COLO829 (cell line): ENCODE measurements around the gene CMIP.

ENCODE experiments used
- DNase-seq: peaks from one replicate; pipeline ENCODE4 v3.0.0; 2012; ENCODE audit warnings: low spot score

CMIP gene

DNA sequence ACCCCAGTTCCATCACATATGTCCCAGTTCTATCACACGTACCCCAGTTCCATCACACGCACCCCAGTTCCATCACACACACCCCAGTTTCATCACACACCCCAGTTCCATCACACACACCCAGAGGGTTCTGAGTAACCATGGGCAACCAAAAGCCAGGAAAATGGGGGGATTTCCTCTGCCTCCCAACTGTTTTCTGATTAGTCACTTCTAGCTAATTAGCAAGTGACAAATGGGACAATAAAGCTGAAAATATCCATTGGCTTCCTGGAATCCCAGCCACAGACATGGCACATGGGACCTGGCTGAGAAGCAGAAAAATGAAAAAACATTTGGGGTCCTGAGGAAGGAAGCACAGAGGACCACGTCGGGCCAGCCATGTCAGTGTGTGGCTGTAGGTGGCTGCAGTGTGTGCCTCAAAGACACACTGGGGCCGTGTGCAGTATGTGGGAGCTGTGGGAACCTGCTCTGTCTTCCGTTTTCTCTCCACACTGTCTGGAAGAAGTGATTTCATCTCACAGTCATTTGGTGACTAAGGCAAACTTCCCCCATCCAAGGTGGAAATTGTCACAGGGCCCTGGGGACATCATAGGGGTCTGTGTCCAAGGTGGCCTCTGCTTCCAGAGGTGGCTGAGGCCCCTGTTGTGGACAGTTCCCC is 106.7 kb downstream of the CMIP start:
- DNase-seq: no peak

DNA sequence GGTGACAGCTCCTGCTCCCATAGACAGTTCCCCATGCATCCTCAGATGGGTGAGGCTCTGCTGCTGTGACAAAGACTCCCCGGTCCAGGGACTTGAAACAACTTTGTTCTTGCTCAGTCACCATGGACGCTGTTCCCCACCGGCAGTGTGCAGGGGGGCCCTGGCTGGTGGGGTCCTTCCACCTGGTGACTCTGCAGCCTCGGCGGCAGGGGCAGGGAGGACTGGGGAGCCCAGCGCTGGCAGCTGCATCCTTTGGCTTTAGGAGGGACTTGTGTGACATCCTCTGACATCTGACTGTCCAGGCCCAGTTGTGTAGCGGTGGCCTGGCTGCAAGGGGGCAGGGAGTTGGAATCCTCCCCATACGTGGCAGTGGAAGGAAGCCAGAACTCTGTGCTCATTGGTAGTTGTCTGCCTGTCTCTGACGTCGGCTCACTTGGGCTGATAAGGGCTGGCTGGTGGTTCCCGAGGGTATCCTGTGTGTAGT is 107.3 kb downstream of the CMIP start:
- no peak for DNase-seq

DNA sequence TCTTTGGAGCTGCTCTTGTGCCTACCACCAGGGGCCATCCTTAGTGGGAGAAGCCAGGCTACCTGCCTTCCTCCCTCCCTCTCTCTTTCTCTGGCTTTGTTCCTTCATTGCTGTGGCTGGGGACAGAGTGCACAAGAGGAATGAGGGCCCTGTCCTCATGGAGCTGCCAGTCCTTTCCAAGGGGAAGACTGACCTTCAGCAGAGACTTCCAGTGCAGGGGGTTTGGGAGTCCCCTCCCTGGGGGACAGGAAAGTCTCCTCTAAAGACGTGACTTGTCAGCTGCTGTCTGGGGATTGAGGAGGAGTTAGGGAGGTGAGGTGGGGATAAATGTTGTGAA is 108.1 kb downstream of the CMIP start:
- DNase-seq: no peak

DNA sequence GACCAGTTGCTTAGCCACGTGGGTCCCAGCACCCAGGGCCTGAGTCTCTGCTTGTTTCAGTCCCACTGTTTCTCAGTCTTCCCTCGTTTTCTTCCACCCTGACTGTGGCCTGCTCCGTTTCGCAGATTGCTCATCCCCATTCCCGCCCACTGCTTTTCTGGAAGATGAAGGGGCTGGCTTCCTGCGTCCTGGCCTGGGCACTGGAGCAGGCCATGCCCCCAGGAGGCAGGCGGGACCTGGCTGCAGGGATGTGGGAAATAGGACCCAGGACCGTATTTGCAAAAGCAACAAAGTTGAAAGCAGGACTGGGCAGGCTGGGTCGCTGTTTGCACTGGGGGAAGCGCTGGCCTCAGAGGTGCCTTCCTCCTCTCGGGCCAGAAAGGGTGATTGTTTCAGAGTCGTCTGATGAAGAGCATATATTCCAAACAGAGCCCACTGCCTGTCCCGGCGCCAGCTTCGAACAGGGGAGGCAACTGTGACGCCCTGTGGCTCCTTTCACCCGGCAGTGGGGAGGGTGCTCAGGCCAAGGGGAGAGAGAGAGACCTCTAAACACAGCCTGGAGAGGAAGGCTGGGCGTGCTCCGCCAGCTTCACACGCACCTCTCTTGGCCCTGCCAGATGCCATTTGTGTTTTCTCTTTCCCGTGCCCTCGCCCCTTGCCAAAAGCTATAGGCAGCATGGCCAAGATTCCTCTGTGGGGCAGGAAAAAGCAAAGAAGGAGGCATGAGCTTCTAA is 108.6 kb downstream of the CMIP start:
- DNase-seq: no peak

DNA sequence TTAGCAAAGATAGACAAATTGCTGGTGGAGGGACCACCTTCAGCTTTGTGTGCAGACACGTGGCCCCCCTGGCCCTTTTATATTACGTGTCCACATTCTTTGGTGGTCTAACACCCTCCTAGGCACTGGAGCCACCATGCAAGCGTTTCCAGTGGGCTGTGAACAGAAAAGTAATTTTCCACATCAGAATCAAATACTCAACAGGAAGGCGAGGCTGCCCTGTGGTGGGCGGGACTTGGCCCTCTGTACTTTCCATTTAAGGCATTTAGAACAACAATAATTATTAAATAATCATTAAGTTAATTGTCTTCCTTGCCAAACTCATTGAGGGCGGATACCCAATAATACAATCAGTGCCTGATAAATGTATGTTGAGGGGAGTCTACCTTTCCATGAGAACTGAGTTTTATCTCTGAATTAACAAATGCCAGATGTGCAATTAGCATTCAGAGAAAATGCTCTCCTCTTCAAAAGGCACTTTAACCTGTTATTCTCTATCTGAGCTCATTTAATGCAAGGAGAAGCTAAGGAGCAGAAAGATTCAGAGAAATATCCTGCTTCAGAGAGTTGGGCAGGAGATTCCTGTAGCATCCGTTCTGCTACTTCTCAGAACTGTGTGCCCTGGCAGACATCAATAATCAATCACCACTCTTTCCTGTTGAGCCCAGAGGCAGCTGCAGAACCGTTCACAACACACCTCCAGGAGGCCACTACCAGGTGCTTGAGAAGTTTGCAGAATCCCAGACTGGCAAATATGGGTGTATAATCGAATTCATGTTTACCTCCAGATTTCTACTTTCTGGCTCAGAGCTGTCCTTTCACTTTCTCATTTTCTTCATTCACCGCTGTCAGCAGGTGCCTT is 109.4 kb downstream of the CMIP start:
- DNase-seq: no peak

DNA sequence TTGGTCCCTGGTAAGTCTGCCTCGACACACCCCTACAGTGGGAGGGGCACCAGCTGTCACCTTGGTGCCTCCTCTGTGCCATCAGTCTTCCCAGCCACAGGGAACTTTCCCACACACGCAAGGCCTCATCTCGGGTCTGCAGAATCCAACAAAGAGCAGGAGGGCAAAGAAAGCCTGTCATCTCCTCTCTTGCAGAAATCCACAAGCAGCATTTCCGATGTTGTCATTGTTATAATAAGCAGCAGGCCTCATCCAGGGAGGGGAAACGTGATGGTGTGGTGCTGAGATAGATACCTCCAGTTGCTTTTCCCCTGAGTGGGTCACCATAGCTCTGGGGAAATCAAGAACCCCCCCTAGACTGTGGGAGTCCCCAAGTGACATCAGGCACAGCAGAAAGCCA is 110.4 kb downstream of the CMIP start:
- DNase-seq: no peak

DNA sequence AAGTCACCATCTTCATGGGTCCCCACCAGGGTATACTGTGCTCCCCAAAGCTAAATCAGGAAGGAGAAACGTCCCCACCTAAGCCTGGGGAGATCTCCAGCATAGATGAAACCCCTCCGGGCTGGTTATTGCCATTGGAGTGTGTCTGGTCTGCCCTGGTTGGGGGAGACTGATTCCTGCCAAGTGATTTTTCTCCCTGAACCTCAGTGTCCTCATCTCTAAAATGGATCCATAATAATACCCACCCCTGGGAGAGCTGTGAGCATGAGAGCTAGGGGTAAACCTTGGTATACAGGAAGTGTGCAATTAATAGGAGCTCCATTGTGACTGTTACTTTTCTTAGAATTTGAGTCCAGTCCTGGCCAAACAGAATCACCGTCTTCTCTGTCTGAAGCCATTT is 111.1 kb downstream of the CMIP start:
- no peak for DNase-seq

DNA sequence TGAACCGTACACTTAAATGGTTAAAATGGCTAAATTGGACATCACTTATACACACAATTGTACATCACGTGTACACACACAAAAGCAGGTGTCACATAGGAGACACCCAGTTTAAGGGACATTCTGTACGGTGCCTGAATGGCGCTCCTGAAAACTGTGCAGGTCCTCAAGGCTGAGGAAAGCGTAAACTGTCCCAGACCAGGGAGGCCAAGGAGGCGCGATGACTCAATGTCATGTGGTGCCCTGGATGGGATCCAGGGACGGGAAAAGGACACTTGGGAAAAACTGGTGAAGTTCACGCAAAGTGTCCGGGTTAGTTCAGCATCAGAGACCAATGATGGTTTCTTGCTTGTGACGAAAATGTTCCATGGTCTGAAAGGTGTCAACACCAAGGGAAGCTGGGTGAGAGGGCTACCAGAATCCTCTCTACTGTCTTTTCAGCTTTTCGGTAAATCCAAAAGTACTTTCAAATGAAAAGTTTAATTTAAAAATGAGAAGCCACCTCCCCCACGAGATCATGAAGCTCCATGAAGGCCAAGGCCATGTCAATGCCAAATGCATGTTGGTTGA is 112.2 kb downstream of the CMIP start:
- no peak for DNase-seq

DNA sequence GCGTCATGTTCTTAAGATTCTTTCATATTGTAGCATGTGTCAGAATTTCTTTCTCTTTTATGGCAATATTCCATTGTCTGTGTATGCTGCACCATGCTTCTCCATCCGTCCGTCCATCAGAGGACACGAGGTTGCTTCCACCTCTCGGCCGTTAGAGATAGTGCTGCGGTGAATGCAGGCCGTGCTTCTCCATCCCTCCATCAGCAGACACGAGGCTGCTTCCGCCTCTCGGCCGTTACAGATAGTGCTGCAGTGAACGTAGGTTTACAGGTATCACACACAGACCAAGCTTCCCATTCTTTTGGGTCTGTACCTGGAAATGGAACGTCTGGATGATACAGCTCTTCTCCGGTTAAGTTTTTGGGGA is 113.5 kb downstream of the CMIP start:
- no peak for DNase-seq

DNA sequence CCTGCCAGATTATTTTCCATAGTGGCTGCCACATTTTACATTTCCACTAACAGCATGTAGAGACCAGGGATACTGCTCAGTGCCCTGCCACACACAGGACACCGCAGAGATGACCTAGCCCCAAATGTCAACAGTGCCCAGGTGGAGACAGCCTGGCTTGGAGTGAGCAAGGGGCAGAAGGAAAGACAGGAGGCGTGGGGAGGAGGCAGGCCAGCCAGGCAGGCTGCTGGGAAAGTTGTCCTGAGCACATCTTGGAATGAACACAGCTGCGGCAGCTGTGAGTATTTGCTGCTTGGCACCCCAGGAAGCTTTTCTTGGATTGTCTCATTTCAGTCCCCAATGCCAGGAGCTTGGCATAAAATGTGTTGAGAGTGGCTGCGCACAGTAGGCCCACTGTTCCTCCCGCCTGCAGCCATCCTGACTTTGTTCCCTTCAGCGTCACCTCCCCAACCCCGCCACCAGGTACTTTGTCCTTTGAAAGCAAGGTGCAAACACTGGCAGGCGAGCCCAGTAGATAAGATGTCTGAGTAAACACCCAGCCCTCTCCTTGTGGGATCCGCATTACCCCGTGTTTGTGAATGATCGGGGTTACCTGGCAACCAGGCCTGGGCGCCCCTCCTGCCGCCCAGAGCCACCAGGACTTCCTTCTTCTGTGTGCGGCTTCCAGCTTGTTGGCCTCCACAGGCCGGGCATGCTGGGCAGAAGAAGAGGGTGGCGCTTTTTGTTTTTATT is 114.0 kb downstream of the CMIP start:
- no peak for DNase-seq

DNA sequence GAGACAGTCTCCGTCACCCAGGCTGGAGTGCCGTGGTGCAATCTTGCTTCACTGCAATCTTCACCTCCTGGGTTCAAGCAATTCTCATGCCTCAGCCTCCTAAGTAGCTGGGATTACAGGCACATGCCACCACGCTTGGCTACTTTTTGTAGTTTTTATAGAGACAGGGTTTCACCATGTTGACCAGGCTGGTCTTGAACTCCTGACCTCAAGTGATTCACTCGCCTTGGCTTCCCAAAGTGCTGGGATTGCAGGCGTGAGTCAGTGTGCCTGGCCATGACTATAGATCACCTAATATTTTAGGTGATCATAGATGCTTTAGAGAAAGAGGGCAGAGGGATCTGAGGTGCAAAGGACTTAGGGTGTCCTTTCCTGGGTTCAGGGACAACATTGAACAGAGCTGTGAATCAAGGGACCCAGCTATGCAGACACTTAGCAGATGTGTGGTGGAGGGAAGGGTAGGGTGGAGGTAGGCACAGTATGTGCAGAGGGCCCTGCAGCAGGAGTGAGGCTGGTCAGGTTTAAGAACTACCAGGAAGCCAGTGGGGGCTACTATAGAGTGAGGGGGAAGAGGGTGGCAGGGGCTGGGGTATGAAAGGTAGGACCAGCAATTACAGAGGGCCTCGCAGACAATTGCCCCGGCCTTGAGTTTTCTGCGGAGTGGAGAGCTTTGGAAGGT is 116.5 kb downstream of the CMIP start:
- no peak for DNase-seq

DNA sequence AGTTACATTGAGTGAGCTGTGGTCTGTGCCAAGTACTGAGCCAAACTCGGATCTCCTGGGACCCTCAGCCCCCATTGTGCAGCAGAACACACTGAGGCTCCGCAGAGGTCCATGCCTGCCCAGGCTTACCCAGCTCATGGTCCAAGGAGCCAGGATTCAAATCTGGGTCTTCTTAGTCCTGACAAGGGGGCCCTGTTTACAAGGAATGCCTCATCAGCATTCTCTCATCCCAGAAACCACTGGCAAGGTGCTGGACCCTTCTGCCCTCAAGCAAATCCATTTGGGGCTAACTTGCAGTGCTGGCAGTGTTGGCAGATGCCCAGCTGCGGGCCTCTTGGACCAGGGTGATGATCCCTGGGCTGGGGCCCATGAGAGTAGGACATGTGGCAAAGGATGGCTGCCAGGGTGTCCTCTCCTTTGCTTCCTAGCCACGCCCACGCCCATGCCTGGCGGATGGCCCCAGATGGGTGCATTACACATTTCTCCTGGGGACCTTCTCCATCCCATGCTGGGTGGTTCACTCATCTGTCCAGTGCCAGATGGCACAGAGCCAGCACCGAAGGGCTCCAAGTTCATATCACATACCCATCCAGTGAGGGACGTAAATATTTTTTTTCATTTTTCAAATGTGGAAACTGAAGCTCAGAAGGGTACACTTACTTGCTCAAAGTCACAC is 117.7 kb downstream of the CMIP start:
- DNase-seq: no peak

DNA sequence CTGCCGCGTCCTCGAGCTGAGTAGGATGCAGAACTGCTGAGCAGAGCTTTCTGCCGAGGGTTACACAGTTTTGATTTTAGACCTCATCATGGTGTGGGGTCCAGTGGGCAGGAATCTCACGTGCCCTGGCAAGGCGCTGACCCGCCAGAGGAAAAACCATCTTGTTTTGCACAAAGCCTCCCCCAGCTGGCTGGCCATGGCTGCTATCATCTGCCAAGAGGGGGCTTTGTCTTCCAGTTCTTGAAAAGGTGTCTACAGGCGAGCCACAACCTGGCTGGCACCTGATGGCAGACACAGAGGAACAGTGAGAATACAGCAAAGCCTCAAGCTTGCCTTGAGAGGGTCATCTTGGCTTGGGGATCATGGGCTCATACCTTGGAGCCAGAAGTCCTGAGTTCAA is 118.3 kb downstream of the CMIP start:
- DNase-seq: no peak

DNA sequence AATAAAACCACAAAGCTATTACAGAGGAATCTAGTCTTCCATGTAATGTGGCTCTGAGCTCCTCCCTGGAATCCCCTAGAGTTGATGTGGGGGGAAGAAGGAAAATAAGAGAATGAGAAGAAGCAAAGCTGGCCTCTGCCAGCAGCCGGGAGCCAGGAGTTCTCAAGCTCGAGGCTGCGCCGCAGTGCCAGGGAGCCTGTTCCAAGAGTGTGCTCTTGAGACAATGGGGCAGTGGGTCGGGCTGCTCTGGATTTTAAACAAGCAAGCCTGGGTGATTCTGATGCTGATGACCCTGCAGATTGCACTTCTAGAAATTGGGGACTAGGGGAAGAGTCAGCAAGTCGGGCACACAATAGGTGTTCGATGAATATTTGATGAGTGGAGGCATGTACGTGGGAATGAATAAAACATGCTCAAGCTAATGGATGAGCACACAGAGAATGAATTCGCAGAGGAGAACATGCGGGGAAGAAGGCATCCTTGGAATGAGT is 119.9 kb downstream of the CMIP start:
- no peak for DNase-seq

DNA sequence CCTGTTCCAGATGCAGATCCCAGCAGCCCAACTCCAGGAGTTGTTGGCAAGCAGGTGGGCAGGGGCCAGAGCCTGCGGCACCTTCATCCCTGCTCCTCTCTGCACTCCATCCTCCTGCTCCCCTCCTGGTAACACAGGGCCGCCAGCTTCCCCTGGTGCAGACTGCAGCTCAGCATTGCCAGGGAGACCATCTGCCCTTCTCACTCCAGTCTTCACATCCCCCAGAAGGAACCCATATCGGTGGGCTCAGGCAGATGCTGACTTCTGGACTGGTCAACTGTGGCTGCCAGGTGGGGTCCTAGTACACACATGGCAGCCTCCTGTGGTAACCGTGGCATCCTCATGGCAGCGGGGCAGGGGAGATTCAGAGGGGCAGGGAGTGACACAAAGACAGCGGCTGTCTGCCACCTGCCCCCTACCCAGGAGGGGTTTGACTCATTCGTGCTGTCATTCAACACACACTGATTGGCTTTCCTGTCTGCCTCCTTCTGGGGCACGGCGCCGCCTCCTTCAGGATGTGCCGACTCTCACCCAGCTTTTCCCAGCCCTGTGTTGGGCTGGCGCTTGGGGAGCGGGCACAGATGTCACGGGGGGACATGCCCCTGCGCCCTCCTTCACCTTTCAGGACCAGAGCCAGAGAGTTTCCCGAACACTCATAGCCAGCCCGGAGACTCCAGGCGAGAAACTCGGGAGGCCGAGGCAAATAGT is 120.9 kb downstream of the CMIP start:
- DNase-seq: no peak

DNA sequence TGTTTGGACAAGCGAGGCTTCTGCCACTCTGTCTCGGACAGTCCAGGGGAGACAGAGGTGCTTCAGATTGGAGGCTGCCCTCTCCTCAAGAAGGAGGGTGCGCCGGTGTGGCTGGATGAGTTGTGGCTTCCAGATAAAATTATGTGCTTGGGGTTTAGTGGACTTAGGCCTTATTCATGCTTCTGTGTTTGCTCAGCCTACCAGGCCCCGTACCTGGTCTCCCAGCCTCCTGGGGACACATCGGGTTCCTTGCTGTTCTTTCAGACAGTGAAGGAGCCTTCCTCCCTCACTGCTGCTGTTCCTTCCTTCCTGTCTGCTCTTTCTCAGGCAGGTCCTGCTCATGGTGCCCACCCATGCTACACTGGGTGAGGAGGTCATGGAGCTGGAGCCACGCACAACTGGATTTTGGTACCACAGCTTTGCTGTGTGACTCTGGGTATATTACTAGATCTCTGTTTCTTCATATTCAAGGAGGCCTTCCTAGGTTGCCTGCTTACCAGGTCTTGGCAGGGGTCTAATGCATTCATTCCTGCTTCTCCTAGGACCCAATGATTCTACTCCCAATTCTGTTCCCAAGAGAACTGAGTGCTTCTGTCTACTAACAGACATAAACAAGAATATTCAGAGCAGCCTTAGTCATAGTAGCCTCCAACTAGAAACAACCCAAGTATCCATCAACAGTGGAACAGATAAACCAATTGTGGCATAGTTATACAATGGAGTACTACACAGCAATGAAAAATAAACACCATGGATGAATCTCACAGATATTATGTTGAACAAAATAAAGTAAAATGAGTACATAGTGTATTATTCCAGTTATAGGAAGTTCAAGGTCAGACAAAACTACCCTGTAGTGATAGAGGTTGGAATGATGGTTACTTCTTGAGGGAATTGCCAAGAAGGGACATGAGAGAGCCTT is 121.7 kb downstream of the CMIP start:
- DNase-seq: no peak

DNA sequence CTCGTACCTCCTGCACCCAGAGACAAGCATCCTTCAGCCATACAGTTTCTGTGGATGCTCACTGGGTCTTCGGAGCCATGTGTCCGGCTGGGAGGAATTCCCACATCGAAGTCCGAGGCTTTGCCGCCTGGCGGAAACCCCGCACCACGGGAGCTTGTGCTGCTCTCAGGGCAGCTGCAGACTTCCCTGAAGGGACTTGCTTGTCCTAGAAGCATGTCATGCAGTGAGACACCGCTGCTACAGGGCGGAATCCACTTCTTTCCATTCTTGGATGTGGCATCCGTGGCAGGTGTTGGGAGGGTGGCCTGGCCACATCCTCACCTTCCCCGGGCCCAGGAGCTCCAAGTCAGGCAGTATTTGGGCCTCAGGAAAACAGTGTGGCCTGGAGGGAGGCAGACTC is 122.5 kb downstream of the CMIP start:
- no peak for DNase-seq

DNA sequence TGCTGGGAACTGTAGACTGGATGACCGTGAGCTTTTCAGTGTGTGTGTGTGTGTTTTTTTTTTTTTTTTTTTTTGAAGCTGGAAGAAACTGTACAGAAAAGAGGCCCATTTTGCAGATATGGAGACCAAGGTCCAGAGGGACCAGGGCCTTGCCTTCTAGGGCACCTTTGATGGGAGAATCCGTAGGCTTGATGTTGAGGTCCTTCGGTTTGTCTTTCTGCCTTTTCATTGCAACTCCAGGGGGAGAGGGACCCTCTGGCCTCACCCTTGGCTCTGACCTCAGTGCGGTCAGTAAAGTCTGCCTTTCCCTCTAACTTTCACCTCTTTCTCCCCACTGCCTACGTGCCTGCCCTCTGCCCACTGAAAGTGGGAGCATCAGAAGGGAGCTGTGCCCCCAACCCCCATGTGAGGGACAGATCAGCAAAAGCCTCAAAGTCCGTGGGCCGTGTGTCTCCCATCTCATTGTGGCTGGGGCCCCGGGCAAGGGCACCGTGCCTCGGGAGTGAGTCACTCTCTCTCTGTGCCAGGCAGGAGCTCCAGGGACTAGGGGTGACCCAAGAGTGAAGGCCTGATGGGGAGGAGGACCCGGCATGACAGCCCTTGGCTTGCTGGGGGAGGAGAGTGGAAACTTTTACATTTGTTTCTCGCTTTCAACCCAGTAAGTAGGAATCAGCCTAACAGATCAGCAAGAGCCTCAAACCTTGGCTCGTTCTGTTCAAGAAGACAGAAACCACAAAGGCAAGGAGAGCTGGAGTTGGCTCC is 123.6 kb downstream of the CMIP start:
- peak; percentile 31 for DNase-seq
